Panc1 (cell line): ENCODE data around the gene THAP4. TPM values are rescaled to one million over a fixed set of nuclear protein-coding genes. Genes with fewer than 3 reads are reported as not detected.

Source experiments
- ATAC-seq: fragments of 200-7000 bp; cut with Tn5 transposase; 2 replicates; pipeline ENCODE4 v1.9.1; 2020; ENCODE audit warnings: mild to moderate bottlenecking, moderate library complexity
- BruUV-seq: library from RNA; stranded (reverse); fragments of 400-500 nt; replicated peaks from 2 replicates; lab custom pipeline; 2021; lab: Mats Ljungman, UMichigan
- CTCF ChIA-PET: fragments of 300-600 bp; sonication (Branson Sonifier 250); formaldehyde crosslinking; loops from one replicate; lab custom pipeline; 2022; ENCODE audit warnings: antibody characterized with exemption; lab: Charles Lee
- POLR2A ChIA-PET: fragments of 300-600 bp; sonication (Branson Sonifier 250); formaldehyde crosslinking; loops from one replicate; lab custom pipeline; 2022; ENCODE audit warnings: antibody characterized with exemption; lab: Charles Lee
- DNase-seq: peaks from one replicate; pipeline ENCODE4 v3.0.0-alpha.2; 2010; ENCODE audit warnings: low read depth, low spot score
- H3K27ac ChIP-seq: 2 replicates; pipeline ENCODE4 v1.5.1; 2011; ENCODE audit warnings: mild to moderate bottlenecking, low read length, inconsistent platforms
- H3K27me3 ChIP-seq: fragments of 200-500 bp; sonication (Bioruptor generic); 2 replicates; pipeline ENCODE4 v1.6.0; 2014; ENCODE audit warnings: low read length, inconsistent platforms; ENCODE audit not compliant: control insufficient read depth, insufficient read depth
- H3K36me3 ChIP-seq: fragments of 200-500 bp; sonication (Bioruptor generic); 2 replicates; pipeline ENCODE4 v1.5.1; 2014; ENCODE audit warnings: inconsistent platforms, mild to moderate bottlenecking, low read length, moderate library complexity; ENCODE audit not compliant: control insufficient read depth, insufficient read depth
- H3K4me1 ChIP-seq: 2 replicates; pipeline ENCODE4 v1.5.1; 2011; ENCODE audit warnings: inconsistent platforms, mild to moderate bottlenecking, low read length, moderate library complexity; ENCODE audit not compliant: control insufficient read depth, insufficient read depth
- H3K4me3 ChIP-seq, 2 experiments: 2 replicates each; pipeline ENCODE4 v1.5.1; 2011 to 2012; ENCODE audit warnings: low read depth in 2 of 2, low read length in 2 of 2, mild to moderate bottlenecking in 2 of 2, inconsistent platforms in 1 of 2, moderate library complexity in 1 of 2
- H3K9me3 ChIP-seq: fragments of 200-500 bp; sonication (Bioruptor generic); 2 replicates; pipeline ENCODE4 v1.5.1; 2014; ENCODE audit warnings: low read depth, mild to moderate bottlenecking, inconsistent platforms, low read length, moderate library complexity; ENCODE audit not compliant: control insufficient read depth, insufficient read depth
- CTCF ChIP-seq: fragments of 450-650 bp; IDR thresholded peaks from 2 replicates; pipeline ENCODE4 v1.5.1; 2017; ENCODE audit warnings: mild to moderate bottlenecking
- POLR2AphosphoS5 ChIP-seq: IDR thresholded peaks from 2 replicates; pipeline ENCODE4 v1.6.1; 2012; ENCODE audit warnings: mild to moderate bottlenecking, low read depth, low read length, moderate library complexity
- REST ChIP-seq, 2 experiments: IDR thresholded peaks; 2 replicates each; pipeline ENCODE4 v1.6.1; 2011 to 2012; ENCODE audit warnings: low read depth in 2 of 2, control low read depth in 1 of 2, low read length in 1 of 2, mild to moderate bottlenecking in 1 of 2, moderate library complexity in 1 of 2; ENCODE audit not compliant: insufficient read depth in 1 of 2
- SIN3A ChIP-seq: IDR thresholded peaks from 2 replicates; pipeline ENCODE4 v1.6.1; 2012; ENCODE audit warnings: low read depth, mild to moderate bottlenecking, low read length, moderate library complexity, borderline replicate concordance; ENCODE audit not compliant: insufficient read depth
- TCF7L2 ChIP-seq: IDR thresholded peaks from 2 replicates; pipeline ENCODE4 v1.6.1; 2011; ENCODE audit warnings: mild to moderate bottlenecking, low read depth, low read length, inconsistent platforms
- in situ Hi-C: cut with HindIII; loops from 2 replicates; pipeline ENCODE4 v1.10.0; 2016; ENCODE audit warnings: low sequenced_read_pairs, low pct_unique_long_range_greater_than_20kb
- intact Hi-C: fragments of 100-400 bp; cut with micrococcal nuclease; formaldehyde crosslinking; loops from one replicate; pipeline ENCODE4 v1.10.0; 2022; ENCODE audit not compliant: unreplicated experiment
- total RNA-seq: library from RNA; stranded (reverse); gene quantifications from one replicate; pipeline ENCODE4 v1.2.1, GENCODE V29; 2021; ENCODE audit not compliant: unreplicated experiment

The THAP4 gene
- total RNA-seq, 1 experiment from 2014 or later, result 77.9 TPM

GRCh38 chr2:241617431-241618154 lies 19.4 kb downstream of the THAP4 start:
- Histone ChIP-seq H3K9me3 (no peaks in the 10 kb centered on the region), H3K27me3 (no peaks in the 10 kb centered on the region), H3K4me1 (no peaks in the 10 kb centered on the region; the same call in 1 of the 2 replicates), H3K4me3 (no peak overlapping the region), H3K36me3 (no peaks in the 10 kb centered on the region), H3K27ac (no peak overlapping the region)
- POLR2A ChIA-PET, result no interaction called here
- ATAC-seq (no peak), DNase-seq (no peak)
- in situ Hi-C loops (no loop called here), intact Hi-C loops (no loop called here)
- CTCF ChIA-PET, result no interaction called here
- TF ChIP-seq TCF7L2, result no peak
- no peak for TF ChIP-seq SIN3A
- no peak for TF ChIP-seq CTCF
- no peak for TF ChIP-seq POLR2AphosphoS5
- no peak for TF ChIP-seq REST (IDR thresholded peaks at IDR 0.05; ENCODE audit: insufficient read depth in 1 of 2, low read depth in 2 of 2, low read length in 1 of 2)
- BruUV-seq, result no TSS peak

- no peak for ATAC-seq
- no peak overlapping the region for H3K27ac ChIP-seq
- TF ChIP-seq SIN3A (no peak), REST (IDR thresholded peaks at IDR 0.05; ENCODE audit: insufficient read depth in 1 of 2, low read depth in 2 of 2, low read length in 1 of 2) (no peak), POLR2AphosphoS5 (no peak), TCF7L2 (no peak), CTCF (no peak)
- POLR2A ChIA-PET, result no interaction called here
- BruUV-seq, result no TSS peak
- DNase-seq, result no peak
- CTCF ChIA-PET, result no interaction called here
- in situ Hi-C loops (no loop called here), intact Hi-C loops (no loop called here)
- no peaks in the 10 kb centered on the region; the same call in 1 of the 2 replicates for H3K4me1 ChIP-seq
- H3K4me3 ChIP-seq, result no peak overlapping the region
- no peaks in the 10 kb centered on the region for H3K27me3 ChIP-seq
- no peaks in the 10 kb centered on the region for H3K36me3 ChIP-seq
- H3K9me3 ChIP-seq, result no peaks in the 10 kb centered on the region
These were observed 20.5 kb downstream of the THAP4 start for GRCh38 chr2:241616168-241617125.
